Mesendoderm (in vitro differentiated cells): ENCODE data around the gene POFUT1.

Source experiments
- DNase-seq: peaks from one replicate; pipeline ENCODE4 v3.0.0; 2013
- H2AK5ac ChIP-seq: 2 replicates; pipeline ENCODE4 v1.6.1; 2013; ENCODE audit warnings: low read length, inconsistent platforms
- H2BK120ac ChIP-seq: 2 replicates; pipeline ENCODE4 v1.6.1; 2013; ENCODE audit warnings: low read depth, mild to moderate bottlenecking, low read length, moderate library complexity, mixed read lengths
- H2BK15ac ChIP-seq: replicated peaks from 2 replicates; pipeline ENCODE4 v1.6.1; 2013; ENCODE audit warnings: low read depth, mild to moderate bottlenecking, moderate library complexity
- H2BK5ac ChIP-seq: 2 replicates; pipeline ENCODE4 v1.6.1; 2013; ENCODE audit warnings: low read length, inconsistent platforms
- H3K18ac ChIP-seq: 2 replicates; pipeline ENCODE4 v1.6.1; 2013; ENCODE audit warnings: mild to moderate bottlenecking, low read length, mixed read lengths
- H3K23ac ChIP-seq: one replicate; pipeline ENCODE4 v1.6.1; 2013; ENCODE audit warnings: low read length
- H3K27ac ChIP-seq: 2 replicates; pipeline ENCODE4 v1.5.1; 2013; ENCODE audit warnings: low read depth, mild to moderate bottlenecking, inconsistent platforms, low read length, moderate library complexity
- H3K27me3 ChIP-seq: 2 replicates; pipeline ENCODE4 v1.6.1; 2013; ENCODE audit warnings: low read length, control low read depth, mild to moderate bottlenecking, inconsistent platforms; ENCODE audit not compliant: insufficient read depth, poor library complexity
- H3K36me3 ChIP-seq: 2 replicates; pipeline ENCODE4 v1.6.1; 2013; ENCODE audit warnings: low read length, inconsistent platforms; ENCODE audit not compliant: control insufficient read depth, insufficient read depth
- H3K4ac ChIP-seq: one replicate; pipeline ENCODE4 v1.6.1; 2013; ENCODE audit warnings: low read depth, mild to moderate bottlenecking, low read length, moderate library complexity
- H3K4me1 ChIP-seq: 2 replicates; pipeline ENCODE4 v1.6.1; 2013; ENCODE audit warnings: low read depth, low read length, inconsistent platforms; ENCODE audit not compliant: control insufficient read depth
- H3K4me2 ChIP-seq: 2 replicates; pipeline ENCODE4 v1.6.1; 2013; ENCODE audit warnings: low read length
- H3K4me3 ChIP-seq: 2 replicates; pipeline ENCODE4 v1.5.1; 2013; ENCODE audit warnings: mild to moderate bottlenecking, low read length
- H3K56ac ChIP-seq: one replicate; pipeline ENCODE4 v1.6.1; 2013; ENCODE audit warnings: low read length
- H3K79me1 ChIP-seq: 2 replicates; pipeline ENCODE4 v1.6.1; 2013; ENCODE audit warnings: low read length, inconsistent platforms
- H3K79me2 ChIP-seq: 2 replicates; pipeline ENCODE4 v1.6.1; 2013; ENCODE audit warnings: mild to moderate bottlenecking, low read length; ENCODE audit not compliant: control insufficient read depth, insufficient read depth
- H3K9ac ChIP-seq: 2 replicates; pipeline ENCODE4 v1.6.1; 2013; ENCODE audit warnings: low read length, inconsistent platforms
- H4K5ac ChIP-seq: one replicate; pipeline ENCODE4 v1.6.1; 2013; ENCODE audit warnings: low read length
- H4K8ac ChIP-seq: one replicate; pipeline ENCODE4 v1.6.1; 2013; ENCODE audit warnings: low read depth, mild to moderate bottlenecking, control low read depth, low read length, moderate library complexity
- WGBS: extraction: QIAGEN DNeasy Blood & Tissue Kit; methylation state at CpG from one replicate; pipeline ENCODE4 v1.1.7; 2013; ENCODE audit warnings: low lambda C conversion rate, missing lambda C conversion rate; ENCODE audit not compliant: insufficient coverage; ENCODE audit errors: extremely low coverage; 5-methylcytosine and 5-hydroxymethylcytosine counted together

The POFUT1 gene

DNA sequence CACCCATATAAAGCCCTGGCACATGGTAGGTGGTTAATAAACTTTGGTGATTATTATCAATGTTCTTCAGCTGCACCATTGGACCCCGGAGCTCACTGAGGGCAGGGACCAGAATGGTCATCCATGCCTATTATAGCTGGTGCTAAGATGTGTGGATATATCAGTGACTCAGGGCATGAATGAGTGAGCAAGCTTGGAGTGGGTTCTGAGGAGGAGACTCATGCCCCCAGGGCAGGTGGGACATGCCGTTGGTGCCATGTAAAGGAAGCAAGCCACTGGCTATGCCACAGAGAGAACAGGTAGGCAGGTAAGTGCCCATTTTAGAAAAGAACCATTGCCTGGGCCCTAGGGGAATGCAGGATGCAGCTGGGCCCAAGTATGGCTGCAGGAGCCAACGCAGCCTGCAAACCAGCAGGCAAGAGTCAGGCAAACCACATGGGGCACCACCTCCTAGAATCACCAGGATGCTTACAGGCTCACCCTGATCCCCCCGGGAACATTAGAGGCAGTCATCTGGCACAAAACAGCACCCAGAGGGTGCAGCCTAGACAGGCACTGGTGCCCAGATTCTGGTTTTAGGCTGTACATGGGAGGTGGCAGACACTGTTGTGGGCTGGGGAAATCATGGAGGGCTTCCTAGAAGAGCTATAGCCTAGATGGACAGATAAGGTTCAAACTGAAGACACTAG, 23.6 kb upstream of the POFUT1 start:
- Histone ChIP-seq H3K4me3 (no peak overlapping the region), H3K4ac (no peak overlapping the region)

GRCh38 chr20:32184961-32185603, 22.6 kb upstream of the POFUT1 start:
- no peak overlapping the region for H4K5ac ChIP-seq
- H4K8ac ChIP-seq = no peak overlapping the region
- no peak overlapping the region for H2BK15ac ChIP-seq
- H3K36me3 ChIP-seq = no peaks in the 10 kb centered on the region
- H3K27ac ChIP-seq = no peak overlapping the region
- WGBS = no CpG with 5 or more reads among the region's 10 CpGs
- no peak overlapping the region for H3K23ac ChIP-seq
- peaks cover 3% of the 10 kb centered on the region for H3K79me2 ChIP-seq
- H3K4me3 ChIP-seq = no peak overlapping the region
- no peak for DNase-seq
- H2AK5ac ChIP-seq = no peak overlapping the region
- H3K9ac ChIP-seq = no peak overlapping the region
- H3K4ac ChIP-seq = no peak overlapping the region
- H3K4me2 ChIP-seq = no peak overlapping the region
- H3K4me1 ChIP-seq = peaks cover 3% of the 10 kb centered on the region
- H2BK120ac ChIP-seq = no peak overlapping the region
- H3K27me3 ChIP-seq = no peaks in the 10 kb centered on the region
- H2BK5ac ChIP-seq = no peak overlapping the region
- H3K79me1 ChIP-seq = peaks cover 8% of the 10 kb centered on the region
- no peak overlapping the region for H3K18ac ChIP-seq
- no peak overlapping the region for H3K56ac ChIP-seq

More for the DNA sequence above, 23.6 kb upstream of the POFUT1 start:
- H2BK15ac ChIP-seq = no peak overlapping the region
- no peak overlapping the region for H3K18ac ChIP-seq
- H4K5ac ChIP-seq = no peak overlapping the region
- H4K8ac ChIP-seq = no peak overlapping the region
- H2BK120ac ChIP-seq = no peak overlapping the region
- H3K36me3 ChIP-seq = no peaks in the 10 kb centered on the region
- no peaks in the 10 kb centered on the region for H3K79me2 ChIP-seq
- no peak overlapping the region for H3K56ac ChIP-seq
- no peak overlapping the region for H2BK5ac ChIP-seq
- no peak overlapping the region for H3K23ac ChIP-seq
- no peaks in the 10 kb centered on the region for H3K27me3 ChIP-seq
- peaks cover 3% of the 10 kb centered on the region for H3K79me1 ChIP-seq
- H2AK5ac ChIP-seq = no peak overlapping the region
- no peaks in the 10 kb centered on the region for H3K4me1 ChIP-seq
- WGBS = no CpG with 5 or more reads among the region's 4 CpGs
- no peak for DNase-seq
- no peak overlapping the region for H3K9ac ChIP-seq
- no peak overlapping the region for H3K27ac ChIP-seq
- no peak overlapping the region for H3K4me2 ChIP-seq

- H4K8ac ChIP-seq = no peak overlapping the region
- no peak overlapping the region for H3K18ac ChIP-seq
- H3K4me3 ChIP-seq = no peak overlapping the region
- no CpG with 5 or more reads among the region's 1 CpG for WGBS
- H2BK15ac ChIP-seq = no peak overlapping the region
- H2BK5ac ChIP-seq = no peak overlapping the region
- no peak overlapping the region for H2BK120ac ChIP-seq
- peaks cover 8% of the 10 kb centered on the region for H3K79me1 ChIP-seq
- no peak for DNase-seq
- no peaks in the 10 kb centered on the region for H3K27me3 ChIP-seq
- H3K9ac ChIP-seq = no peak overlapping the region
- H4K5ac ChIP-seq = no peak overlapping the region
- no peak overlapping the region for H3K56ac ChIP-seq
- no peak overlapping the region for H2AK5ac ChIP-seq
- H3K4ac ChIP-seq = no peak overlapping the region
- no peaks in the 10 kb centered on the region for H3K36me3 ChIP-seq
- H3K4me1 ChIP-seq = peaks cover 3% of the 10 kb centered on the region
- H3K23ac ChIP-seq = no peak overlapping the region
- H3K79me2 ChIP-seq = peaks cover 3% of the 10 kb centered on the region
- no peak overlapping the region for H3K4me2 ChIP-seq
- no peak overlapping the region for H3K27ac ChIP-seq
These were observed 21.2 kb upstream of the POFUT1 start for GRCh38 chr20:32186506-32186905.

- H3K36me3 ChIP-seq = no peaks in the 10 kb centered on the region
- no peak overlapping the region for H3K4me3 ChIP-seq
- H3K79me1 ChIP-seq = peaks cover 8% of the 10 kb centered on the region
- H3K56ac ChIP-seq = no peak overlapping the region
- H3K79me2 ChIP-seq = peaks cover 3% of the 10 kb centered on the region
- peaks cover 3% of the 10 kb centered on the region for H3K4me1 ChIP-seq
- no peak overlapping the region for H3K4me2 ChIP-seq
- no peak overlapping the region for H3K27ac ChIP-seq
- H3K23ac ChIP-seq = no peak overlapping the region
- H3K18ac ChIP-seq = no peak overlapping the region
- DNase-seq = no peak
- no peak overlapping the region for H2AK5ac ChIP-seq
- WGBS = no CpG with 5 or more reads among the region's 17 CpGs
- no peak overlapping the region for H4K8ac ChIP-seq
- H2BK15ac ChIP-seq = no peak overlapping the region
- no peak overlapping the region for H2BK120ac ChIP-seq
- no peak overlapping the region for H2BK5ac ChIP-seq
- H3K27me3 ChIP-seq = no peaks in the 10 kb centered on the region
- H4K5ac ChIP-seq = no peak overlapping the region
- no peak overlapping the region for H3K4ac ChIP-seq
- no peak overlapping the region for H3K9ac ChIP-seq
These were observed 19.1 kb upstream of the POFUT1 start for GRCh38 chr20:32188376-32189122.

DNA sequence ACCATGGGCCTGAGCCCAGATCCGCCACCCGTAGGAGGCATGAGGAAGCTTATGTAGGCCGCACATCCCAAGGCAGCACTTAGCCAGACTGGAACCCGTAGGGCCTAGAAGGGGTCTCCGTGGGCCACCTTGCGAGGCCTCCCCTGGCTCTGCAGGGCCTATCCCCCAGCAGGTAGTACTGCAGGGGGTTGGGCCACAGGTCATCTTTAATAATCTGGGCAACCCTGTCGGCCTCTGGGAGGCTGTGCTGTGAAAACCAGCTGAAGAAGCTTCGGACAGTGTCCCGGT, 18.6 kb upstream of the POFUT1 start:
- DNase-seq = no peak
- Histone ChIP-seq H3K4me1 (peaks cover 3% of the 10 kb centered on the region), H2BK5ac (no peak overlapping the region), H3K4me2 (peak overlapping the region; percentile 42), H3K27me3 (no peaks in the 10 kb centered on the region), H3K23ac (no peak overlapping the region), H3K18ac (no peak overlapping the region), H2BK15ac (no peak overlapping the region), H3K4me3 (no peak overlapping the region), H3K27ac (no peak overlapping the region), H2BK120ac (no peak overlapping the region), H2AK5ac (no peak overlapping the region), H4K5ac (no peak overlapping the region), H3K79me1 (peaks cover 8% of the 10 kb centered on the region), H3K56ac (peak overlapping the region; percentile 91), H3K79me2 (peaks cover 3% of the 10 kb centered on the region), H3K9ac (peak overlapping the region; percentile 94), H3K36me3 (no peaks in the 10 kb centered on the region), H4K8ac (no peak overlapping the region), H3K4ac (no peak overlapping the region)
- no CpG with 5 or more reads among the region's 9 CpGs for WGBS
